HEK293 (cell line): Measurements from ENCODE around the gene KBTBD8.

Experiments
- KLF16 ChIP-seq: fragments of 450-650 bp; formaldehyde crosslinking; IDR thresholded peaks from 2 replicates; pipeline ENCODE4 v1.5.1; 2017; ENCODE audit warnings: missing biosample characterization, missing genetic modification characterization
- MEIS1 ChIP-seq: sonication (generic); formaldehyde crosslinking; IDR thresholded peaks from 2 replicates; pipeline ENCODE4 v1.8.1; 2022; ENCODE audit warnings: missing genetic modification reagents, mild to moderate bottlenecking, borderline replicate concordance
- OVOL3 ChIP-seq: fragments of 450-650 bp; formaldehyde crosslinking; IDR thresholded peaks from 2 replicates; pipeline ENCODE4 v1.5.1; 2016; ENCODE audit warnings: missing biosample characterization, missing genetic modification characterization
- RBAK ChIP-seq: fragments of 450-650 bp; formaldehyde crosslinking; IDR thresholded peaks from 2 replicates; pipeline ENCODE4 v1.5.1; 2016; ENCODE audit warnings: missing biosample characterization, missing genetic modification characterization
- SP2 ChIP-seq: fragments of 450-650 bp; formaldehyde crosslinking; IDR thresholded peaks from 2 replicates; pipeline ENCODE4 v1.5.1; 2016; ENCODE audit warnings: missing biosample characterization, missing genetic modification characterization
- ZBTB17 ChIP-seq: fragments of 450-650 bp; formaldehyde crosslinking; IDR thresholded peaks from 2 replicates; pipeline ENCODE4 v1.5.1; 2016; ENCODE audit warnings: missing biosample characterization, missing genetic modification characterization
- ZNF24 ChIP-seq: fragments of 450-650 bp; formaldehyde crosslinking; IDR thresholded peaks from 2 replicates; pipeline ENCODE4 v1.5.1; 2016; ENCODE audit warnings: missing biosample characterization, missing genetic modification characterization
- ZNF350 ChIP-seq: fragments of 450-650 bp; formaldehyde crosslinking; IDR thresholded peaks from 2 replicates; pipeline ENCODE4 v1.5.0; 2017; ENCODE audit warnings: missing biosample characterization, mild to moderate bottlenecking, missing genetic modification characterization
- ZNF521 ChIP-seq: fragments of 450-650 bp; formaldehyde crosslinking; IDR thresholded peaks from 2 replicates; pipeline ENCODE4 v1.5.1; 2017; ENCODE audit warnings: missing biosample characterization, mild to moderate bottlenecking, missing genetic modification characterization
- ZNF560 ChIP-seq: fragments of 450-650 bp; formaldehyde crosslinking; IDR thresholded peaks from 2 replicates; pipeline ENCODE4 v1.5.1; 2017; ENCODE audit warnings: missing biosample characterization, missing genetic modification characterization, borderline replicate concordance
- TF ChIP-seq, protein P1 (sequence below): fragments of 450-650 bp; formaldehyde crosslinking; IDR thresholded peaks from 2 replicates; pipeline ENCODE4 v1.5.1; 2016; ENCODE audit warnings: missing biosample characterization, missing genetic modification characterization
- TF ChIP-seq, protein P2 (sequence below): fragments of 450-650 bp; formaldehyde crosslinking; IDR thresholded peaks from 2 replicates; pipeline ENCODE4 v1.5.1; 2016; ENCODE audit warnings: missing biosample characterization, missing genetic modification characterization

DNA sequence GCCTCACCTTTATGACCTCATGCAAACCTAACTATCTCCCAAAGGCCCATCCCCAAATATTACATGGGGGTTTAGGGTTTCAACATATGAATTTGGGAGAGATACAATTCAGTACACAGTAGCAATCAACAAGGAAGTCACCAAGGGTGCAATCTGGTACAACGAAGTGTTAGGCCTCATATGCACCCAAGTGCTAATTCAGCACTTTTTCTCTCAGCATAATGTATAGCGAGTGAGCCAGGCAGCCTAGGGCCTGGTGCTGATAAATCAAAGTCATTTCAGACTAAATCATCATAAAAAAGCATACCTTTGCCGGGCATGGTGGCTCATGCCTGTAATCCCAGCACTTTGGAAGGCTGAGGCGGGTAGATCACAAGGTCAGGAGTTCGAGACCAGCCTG, 11.7 kb upstream of the KBTBD8 start:
- TF ChIP-seq ZNF560 (tag by site-specific recombination) (no peak), KLF16 (no peak), OVOL3 (tag by site-specific recombination) (no peak), MEIS1 (CRISPR knock-in tag) (no peak), ZNF350 (tag by site-specific recombination) (no peak), SP2 (tag by site-specific recombination) (no peak), ZNF24 (tag by site-specific recombination) (no peak), ZBTB17 (no peak), ZNF521 (no peak), RBAK (tag by site-specific recombination) (no peak)
- TF ChIP-seq, protein P1, sequence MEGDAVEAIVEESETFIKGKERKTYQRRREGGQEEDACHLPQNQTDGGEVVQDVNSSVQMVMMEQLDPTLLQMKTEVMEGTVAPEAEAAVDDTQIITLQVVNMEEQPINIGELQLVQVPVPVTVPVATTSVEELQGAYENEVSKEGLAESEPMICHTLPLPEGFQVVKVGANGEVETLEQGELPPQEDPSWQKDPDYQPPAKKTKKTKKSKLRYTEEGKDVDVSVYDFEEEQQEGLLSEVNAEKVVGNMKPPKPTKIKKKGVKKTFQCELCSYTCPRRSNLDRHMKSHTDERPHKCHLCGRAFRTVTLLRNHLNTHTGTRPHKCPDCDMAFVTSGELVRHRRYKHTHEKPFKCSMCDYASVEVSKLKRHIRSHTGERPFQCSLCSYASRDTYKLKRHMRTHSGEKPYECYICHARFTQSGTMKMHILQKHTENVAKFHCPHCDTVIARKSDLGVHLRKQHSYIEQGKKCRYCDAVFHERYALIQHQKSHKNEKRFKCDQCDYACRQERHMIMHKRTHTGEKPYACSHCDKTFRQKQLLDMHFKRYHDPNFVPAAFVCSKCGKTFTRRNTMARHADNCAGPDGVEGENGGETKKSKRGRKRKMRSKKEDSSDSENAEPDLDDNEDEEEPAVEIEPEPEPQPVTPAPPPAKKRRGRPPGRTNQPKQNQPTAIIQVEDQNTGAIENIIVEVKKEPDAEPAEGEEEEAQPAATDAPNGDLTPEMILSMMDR (tag by site-specific recombination) = no peak
- TF ChIP-seq, protein P2, sequence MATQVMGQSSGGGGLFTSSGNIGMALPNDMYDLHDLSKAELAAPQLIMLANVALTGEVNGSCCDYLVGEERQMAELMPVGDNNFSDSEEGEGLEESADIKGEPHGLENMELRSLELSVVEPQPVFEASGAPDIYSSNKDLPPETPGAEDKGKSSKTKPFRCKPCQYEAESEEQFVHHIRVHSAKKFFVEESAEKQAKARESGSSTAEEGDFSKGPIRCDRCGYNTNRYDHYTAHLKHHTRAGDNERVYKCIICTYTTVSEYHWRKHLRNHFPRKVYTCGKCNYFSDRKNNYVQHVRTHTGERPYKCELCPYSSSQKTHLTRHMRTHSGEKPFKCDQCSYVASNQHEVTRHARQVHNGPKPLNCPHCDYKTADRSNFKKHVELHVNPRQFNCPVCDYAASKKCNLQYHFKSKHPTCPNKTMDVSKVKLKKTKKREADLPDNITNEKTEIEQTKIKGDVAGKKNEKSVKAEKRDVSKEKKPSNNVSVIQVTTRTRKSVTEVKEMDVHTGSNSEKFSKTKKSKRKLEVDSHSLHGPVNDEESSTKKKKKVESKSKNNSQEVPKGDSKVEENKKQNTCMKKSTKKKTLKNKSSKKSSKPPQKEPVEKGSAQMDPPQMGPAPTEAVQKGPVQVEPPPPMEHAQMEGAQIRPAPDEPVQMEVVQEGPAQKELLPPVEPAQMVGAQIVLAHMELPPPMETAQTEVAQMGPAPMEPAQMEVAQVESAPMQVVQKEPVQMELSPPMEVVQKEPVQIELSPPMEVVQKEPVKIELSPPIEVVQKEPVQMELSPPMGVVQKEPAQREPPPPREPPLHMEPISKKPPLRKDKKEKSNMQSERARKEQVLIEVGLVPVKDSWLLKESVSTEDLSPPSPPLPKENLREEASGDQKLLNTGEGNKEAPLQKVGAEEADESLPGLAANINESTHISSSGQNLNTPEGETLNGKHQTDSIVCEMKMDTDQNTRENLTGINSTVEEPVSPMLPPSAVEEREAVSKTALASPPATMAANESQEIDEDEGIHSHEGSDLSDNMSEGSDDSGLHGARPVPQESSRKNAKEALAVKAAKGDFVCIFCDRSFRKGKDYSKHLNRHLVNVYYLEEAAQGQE (tag by site-specific recombination) = no peak
